H4 (cell line): ENCODE data around the gene ESPL1. TPM values are rescaled to one million over a fixed set of nuclear protein-coding genes. Genes with fewer than 3 reads are reported as not detected.
"Not testable (repeated sequence)": the region's sequence is repeated elsewhere in the genome, so short reads cannot be mapped to it uniquely, and the experiment has no call there.

ENCODE experiments used
- DNase-seq: peaks from one replicate; pipeline ENCODE4 v3.0.0-alpha.2; 2015; ENCODE audit warnings: low spot score
- total RNA-seq: library from RNA; depleted of rRNA; stranded (reverse); fragments of >200 nt; shearing (Covaris generic); gene quantifications from 2 replicates; pipeline ENCODE4 v1.2.3, GENCODE V29; 2014

ESPL1 gene
- total RNA-seq, 1 experiment from 2014 or later: 7.8 TPM

- no peak for DNase-seq
These were observed 9.3 kb upstream of the ESPL1 start for GRCh38 chr12:53258541-53259539.

DNA sequence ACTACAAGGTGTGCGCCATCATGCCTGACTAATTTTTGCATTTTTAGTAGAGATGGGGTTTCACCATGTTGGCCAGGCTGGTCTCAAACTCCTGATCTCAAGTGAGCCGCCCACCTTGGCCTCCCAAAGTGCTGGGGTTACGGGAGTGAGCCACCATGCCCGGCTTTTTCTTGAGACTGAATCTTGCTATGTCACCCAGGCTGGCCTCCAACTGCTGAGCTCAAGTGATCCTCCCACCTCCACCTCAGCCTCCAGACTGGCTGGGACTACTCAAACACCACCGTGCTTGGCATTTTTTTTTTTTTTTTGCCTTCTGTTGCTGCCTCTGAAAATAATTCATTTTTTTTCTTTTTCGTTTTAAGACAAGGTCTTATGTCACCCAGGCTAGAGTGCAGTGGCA is 8.2 kb upstream of the ESPL1 start:
- DNase-seq: no peak

GRCh38 chr12:53265783-53266182 is 2.3 kb upstream of the ESPL1 start:
- no peak for DNase-seq

GRCh38 chr12:53267306-53267998 is 647 bp upstream of the ESPL1 start:
- DNase-seq: no peak

DNA sequence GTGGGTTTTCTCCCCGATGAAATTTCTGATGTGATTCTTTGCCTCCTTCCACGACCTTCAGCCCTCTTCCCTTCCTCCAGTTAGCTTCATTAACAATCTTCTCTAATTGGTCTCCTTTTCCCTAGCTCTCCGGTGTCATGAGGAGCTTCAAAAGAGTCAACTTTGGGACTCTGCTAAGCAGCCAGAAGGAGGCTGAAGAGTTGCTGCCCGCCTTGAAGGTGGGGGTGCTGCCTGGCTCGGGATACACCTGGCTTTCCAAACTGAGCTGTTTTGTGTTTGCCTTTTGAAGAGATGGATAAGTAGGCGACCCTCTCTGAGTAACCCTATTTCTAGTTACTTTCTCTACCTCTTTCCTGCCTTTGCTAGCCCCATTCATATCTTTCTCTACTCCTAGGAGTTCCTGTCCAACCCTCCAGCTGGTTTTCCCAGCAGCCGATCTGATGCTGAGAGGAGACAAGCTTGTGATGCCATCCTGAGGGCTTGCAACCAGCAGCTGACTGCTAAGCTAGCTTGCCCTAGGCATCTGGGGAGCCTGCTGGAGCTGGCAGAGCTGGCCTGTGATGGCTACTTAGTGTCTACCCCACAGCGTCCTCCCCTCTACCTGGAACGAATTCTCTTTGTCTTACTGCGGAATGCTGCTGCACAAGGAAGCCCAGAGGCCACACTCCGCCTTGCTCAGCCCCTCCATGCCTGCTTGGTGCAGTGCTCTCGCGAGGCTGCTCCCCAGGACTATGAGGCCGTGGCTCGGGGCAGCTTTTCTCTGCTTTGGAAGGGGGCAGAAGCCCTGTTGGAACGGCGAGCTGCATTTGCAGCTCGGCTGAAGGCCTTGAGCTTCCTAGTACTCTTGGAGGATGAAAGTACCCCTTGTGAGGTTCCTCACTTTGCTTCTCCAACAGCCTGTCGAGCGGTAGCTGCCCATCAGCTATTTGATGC is 797 bp downstream of the ESPL1 start:
- DNase-seq: no peak

- DNase-seq: no peak
These were observed 6.3 kb downstream of the ESPL1 start for GRCh38 chr12:53274445-53274844.

DNA sequence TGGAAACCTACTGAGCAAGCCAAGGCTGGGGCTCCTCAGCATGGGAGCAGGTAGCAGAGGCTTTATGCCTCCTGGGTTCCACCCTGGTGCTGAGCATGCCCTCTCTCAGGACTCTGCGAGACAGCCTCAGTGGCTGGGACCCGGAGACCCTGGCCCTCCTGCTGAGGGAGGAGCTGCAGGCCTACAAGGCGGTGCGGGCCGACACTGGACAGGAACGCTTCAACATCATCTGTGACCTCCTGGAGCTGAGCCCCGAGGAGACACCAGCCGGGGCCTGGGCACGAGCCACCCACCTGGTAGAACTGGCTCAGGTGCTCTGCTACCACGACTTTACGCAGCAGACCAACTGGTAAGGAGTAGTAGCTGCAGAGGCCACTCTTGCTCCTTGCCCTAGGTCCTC is 8.4 kb downstream of the ESPL1 start:
- no peak for DNase-seq

DNA sequence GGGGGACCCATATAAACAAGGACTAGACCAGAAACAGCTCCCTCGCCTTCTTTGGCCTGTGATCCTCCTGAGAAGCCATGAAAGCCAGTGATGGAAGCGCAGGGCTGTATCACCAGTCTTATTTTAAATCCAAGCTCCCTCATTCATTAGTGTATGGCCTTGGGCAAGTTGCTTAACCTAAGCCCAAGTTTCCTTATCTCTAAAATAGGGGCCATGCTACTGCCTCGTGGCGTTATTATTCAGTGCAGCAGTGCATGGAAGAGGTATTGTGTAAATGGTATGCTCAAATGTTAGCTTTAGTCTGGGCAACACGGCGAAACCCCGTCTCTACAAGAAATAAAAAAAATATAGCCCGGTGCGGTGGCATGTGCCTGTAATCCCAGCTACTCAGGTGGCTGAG is 9.9 kb downstream of the ESPL1 start:
- no peak for DNase-seq

DNA sequence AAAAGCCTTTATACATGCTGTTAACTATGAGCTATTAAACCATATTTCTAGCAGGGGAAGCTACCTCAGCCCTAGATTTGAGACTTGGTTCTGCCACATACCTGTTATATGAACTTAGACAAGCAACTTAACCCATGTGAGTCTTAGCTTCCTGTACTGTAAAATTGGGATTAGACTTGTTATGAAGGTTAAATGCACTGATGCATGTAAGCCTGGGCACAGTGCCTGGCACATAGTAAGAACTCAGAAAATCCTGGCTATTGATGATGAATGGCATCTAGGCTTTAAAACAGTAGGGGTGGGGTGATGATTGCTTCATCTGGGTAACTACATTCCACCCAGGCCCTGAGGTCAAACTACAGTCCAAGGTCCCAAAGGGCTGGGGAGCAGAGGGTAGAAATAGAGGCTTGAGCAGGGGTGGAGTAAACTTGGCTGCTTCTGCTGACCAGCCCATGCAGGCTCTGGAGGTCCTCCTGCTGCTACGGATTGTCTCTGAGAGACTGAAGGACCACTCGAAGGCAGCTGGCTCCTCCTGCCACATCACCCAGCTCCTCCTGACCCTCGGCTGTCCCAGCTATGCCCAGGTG is 11.3 kb downstream of the ESPL1 start:
- DNase-seq: no peak

DNA sequence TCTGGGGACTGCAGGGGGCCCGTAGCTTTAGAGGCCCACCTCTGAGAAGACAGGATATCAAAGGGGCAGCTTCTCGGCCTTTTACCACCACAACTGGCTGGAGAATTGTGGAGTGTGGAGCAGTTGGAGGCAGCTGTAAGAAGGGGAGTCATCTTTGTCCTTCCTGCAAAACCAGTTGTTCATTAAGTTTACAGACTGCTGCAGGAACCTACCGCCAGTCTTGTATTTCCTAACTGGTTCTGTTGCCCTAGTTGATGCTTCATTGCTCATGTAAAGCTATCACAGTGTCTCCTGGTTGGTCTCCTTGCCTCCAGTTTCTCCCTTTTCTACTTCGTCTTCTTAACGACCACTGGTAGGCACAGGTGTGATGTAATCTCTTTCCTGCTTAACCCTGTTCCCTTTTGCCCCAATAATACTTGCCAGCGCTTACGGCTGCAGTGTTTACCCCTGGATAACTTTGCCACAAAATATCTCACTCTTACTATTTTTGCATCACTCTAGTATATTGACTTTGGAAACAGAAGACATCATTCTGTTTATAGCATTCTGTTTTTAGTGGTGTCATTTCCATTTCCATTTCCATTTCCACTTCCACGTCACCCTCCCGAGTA is 11.9 kb downstream of the ESPL1 start:
- no peak for DNase-seq

GRCh38 chr12:53286448-53286847 is 18.3 kb downstream of the ESPL1 start:
- DNase-seq: no peak

- DNase-seq: peak; percentile 52
These were observed 19.7 kb downstream of the ESPL1 start for GRCh38 chr12:53287741-53288216.

GRCh38 chr12:53288322-53288721 is 20.2 kb downstream of the ESPL1 start:
- no peak for DNase-seq

GRCh38 chr12:53289891-53290290 is 21.8 kb downstream of the ESPL1 start:
- DNase-seq: no peak

GRCh38 chr12:53290661-53291060 is 22.6 kb downstream of the ESPL1 start:
- no peak for DNase-seq

DNA sequence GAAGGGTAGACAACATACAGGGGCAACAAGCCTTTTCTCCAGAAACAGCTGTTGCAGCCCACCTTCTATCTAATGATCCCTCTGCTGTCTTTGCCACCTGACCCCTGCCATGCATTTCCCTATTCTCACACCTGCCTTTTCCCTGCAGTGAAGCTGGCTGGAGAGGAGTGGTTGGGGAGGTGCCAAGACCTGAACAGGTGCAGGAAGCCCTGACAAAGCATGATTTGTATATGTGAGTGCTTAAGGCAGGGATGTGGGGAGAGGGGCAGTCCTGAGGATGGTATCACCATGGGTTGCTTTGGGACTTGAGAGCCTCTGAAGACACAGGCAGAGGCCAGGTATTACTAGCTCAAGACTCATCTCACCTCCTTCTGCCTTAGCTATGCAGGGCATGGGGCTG is 24.3 kb downstream of the ESPL1 start:
- no peak for DNase-seq

DNA sequence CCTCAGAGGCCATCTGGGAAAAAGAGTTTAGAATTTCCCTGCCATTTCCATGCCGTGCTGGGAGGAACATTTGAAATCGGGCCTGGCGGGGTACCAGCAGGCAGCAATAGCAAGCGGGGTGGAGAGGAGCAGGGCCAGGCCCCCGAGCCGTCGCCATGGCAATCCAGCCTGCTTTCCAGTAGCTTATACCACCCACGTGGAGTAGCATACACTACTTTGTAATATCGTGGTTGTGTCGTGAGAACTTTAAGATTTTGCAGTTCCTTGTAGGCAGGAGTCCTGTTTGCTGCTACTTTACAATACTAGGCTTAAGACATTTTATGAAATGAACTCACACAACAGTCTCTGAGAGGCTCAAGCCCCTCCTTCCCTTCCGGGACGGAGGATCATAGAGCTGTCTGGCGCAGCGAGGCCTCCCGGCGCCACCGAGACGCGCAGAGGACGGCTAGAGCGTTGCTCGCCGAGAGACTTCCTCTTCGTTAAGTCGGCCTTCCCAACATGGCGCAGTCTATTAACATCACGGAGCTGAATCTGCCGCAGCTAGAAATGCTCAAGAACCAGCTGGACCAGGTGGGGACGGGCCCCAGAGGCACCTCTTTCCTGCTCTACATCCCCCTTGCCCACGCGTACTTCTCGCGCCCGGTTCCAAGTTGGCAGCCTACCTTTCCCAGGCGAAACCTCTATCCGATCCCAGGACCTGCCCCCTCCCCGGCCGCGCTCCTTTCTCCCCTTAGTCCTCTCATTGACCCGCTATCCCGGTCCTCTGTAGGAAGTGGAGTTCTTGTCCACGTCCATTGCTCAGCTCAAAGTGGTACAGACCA is 27.2 kb downstream of the ESPL1 start, which contains the start of gene PFDN5:
TSS of gene PFDN5 (plus strand) at position 473 of the 821 bp plus-strand sequence. CDS start at position 499, 26 bp downstream.
- DNase-seq: peak; percentile 88

GRCh38 chr12:53295891-53296219 is 27.8 kb downstream of the ESPL1 start:
- DNase-seq: no peak

DNA sequence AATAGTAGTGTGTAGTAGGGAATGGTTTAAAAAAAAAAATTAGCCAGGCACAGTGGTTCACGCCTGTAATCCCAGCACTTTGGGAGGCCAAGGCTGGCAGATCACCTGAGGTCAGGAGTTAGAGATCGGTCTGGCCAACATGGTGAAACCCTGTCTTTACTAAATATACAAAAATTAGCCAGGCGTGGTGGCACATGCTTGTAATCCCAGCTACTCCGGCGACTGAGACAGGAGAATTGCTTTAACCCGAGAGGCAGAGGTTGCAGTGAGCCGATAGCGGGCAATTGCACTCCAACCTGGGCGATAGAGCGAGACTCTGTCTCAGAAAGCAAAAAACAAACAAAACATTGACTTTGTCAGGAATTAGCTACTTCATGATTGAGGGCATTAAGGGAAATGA is 29.0 kb downstream of the ESPL1 start:
- DNase-seq: not testable (repeated sequence)

DNA sequence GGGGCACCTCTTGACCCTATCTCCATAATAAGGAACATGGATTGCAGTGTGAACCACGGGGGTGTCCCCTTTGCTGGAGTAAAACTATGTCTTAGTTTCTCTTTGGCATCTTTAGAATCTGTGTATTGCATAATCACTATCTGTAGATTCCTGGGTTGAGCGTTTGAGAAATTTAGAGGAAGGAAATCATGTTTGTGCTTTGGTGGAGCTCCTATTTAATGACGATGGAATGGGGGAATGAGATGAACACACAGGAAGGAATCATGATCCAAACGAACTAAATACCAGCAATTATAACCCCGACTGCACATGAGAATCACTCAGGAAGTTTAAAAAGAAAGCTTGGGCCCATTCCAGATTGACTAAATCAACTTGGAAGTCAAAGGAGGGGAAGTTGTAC is 30.1 kb downstream of the ESPL1 start:
- no peak for DNase-seq
